Activated CD4-positive, alpha-beta T cell treated with anti-CD3 and anti-CD28 coated beads, Interleukin-2, Interleukin-4, amounts not matched to agents 100 ng/mL and 50 ng/mL, durations not matched to agents 16 hours and 8 hours (primary cell): Measurements from ENCODE around the gene PCP2.
A peak's percentile ranks its signal among the peaks of the same experiment; 100 is the strongest.

Source experiments
- DNase-seq: peaks from one replicate; pipeline ENCODE4 v3.0.0-alpha.2; 2020; ENCODE audit warnings: low spot score

PCP2 gene

DNA sequence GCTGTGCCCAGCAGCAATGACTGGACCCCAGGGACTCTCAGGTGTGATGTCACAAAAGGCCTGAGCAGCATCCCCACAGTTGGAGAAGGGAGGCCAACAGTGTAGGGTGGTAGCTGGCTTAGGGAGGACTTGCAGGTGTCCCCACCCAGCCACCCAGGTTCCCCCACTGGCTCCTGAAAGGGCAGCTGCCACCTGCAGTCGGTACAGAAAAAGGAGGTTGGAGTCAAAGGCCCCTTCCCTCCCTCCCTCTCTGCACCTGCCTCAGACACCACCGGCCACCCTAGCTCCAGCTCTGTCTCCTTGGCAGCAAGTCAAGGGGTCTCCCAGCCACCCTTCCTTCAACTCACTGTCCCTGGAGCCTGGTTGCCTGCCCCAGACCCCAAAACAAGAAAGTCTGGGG lies at the start of gene PCP2:
PCP2 (minus strand) TSS at position 22 of the 400 bp plus-strand sequence. CDS start 262 bp downstream, outside the sequence.
- no peak for DNase-seq

DNA sequence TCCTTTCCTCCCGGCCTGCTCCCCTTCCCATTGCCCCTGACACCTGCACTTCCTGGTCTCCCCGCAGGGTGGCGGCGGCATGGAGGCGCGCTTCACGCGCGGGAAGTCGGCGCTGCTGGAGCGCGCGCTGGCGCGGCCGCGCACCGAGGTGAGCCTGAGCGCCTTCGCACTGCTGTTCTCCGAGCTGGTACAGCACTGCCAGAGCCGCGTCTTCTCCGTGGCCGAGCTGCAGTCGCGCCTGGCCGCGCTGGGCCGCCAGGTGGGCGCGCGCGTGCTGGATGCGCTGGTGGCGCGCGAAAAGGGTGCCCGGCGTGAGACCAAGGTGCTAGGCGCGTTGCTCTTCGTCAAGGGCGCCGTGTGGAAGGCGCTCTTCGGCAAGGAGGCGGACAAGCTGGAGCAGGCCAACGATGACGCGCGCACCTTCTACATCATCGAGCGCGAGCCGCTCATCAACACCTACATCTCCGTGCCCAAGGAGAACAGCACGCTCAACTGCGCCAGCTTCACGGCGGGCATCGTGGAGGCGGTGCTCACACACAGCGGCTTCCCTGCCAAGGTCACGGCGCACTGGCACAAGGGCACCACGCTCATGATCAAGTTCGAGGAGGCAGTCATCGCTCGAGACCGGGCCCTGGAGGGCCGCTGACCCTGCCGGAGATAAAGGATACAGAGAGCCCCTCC lies 48.8 kb upstream of the PCP2 start:
- no peak for DNase-seq

DNA sequence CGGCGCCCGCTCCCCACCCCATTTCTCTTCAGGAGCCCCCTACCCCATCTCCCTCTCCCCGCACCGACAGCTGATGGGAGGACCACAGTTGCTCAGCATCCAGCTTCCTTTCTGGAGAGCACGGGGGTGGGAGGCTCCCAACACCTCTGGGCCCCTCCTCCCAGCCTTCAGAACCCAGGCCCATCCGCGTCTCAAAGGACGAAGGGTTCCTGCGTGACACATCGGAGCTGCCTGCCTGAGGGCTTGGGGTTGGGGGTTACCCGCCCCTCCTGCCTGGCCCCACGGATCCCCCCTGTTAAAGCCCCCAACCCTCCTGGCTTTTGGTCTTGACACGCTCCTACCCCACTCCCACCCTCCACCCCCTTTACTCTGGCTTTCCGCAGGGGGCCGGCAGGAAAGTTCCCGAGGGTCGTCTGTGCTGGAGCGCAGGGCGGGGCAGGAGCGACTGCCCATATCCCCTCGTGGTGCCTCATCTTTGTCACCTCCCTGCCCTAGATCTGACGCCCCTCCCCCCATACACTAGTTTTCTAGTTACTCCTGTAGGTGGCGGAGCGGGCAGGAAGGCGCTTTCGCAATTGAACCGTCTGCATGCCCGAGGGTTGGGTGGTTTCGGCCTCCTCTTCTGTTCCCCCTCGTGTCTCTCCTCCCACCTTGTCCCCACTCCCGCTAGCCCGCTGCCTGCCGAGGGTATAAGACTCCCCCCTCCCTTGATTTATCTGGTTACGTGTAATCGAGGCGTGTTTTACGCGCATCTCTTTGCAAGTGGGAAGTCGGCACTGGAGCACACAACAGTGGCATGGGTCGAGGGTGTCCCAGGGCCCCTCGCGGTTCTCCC lies 48.0 kb upstream of the PCP2 start:
- DNase-seq = peak; percentile 91

DNA sequence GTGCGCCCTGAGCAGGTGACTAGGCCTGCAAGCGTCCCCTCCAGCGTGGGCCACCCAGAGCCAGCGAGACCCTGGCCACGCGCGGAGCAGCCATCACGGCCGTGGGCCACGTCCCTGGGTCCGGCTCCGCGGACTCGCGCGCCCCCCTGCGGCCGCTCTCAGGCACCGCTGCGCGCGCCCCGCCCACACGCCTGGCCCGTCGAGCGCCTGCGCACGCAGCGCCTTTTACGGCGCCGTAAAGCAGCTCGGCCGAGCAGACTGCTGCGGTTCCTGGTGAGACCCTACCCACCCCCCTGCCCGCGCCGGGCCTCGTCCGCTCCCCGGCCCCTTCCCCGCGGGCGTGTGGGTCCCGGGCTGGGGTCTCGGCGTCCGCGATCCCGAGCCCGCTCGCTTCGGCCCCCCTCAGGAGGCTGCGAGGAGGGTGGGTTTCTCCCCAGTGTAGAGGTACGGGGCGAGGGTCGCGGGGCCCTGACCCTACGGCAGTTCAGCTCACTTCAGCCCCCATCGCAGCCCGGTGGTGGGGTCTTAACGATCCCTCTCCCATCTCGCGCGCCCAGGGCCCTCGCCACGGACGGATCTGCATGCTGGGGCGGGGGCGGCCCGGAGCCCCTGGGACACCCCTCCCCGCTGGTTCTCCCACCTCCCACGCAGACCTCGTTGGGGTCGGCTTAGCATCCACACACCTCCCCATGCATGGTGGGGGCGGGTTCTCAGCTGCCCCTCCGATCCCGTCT lies 47.3 kb upstream of the PCP2 start, which contains the start of gene TRAPPC5:
TRAPPC5 (plus strand) TSS at position 228 of the 734 bp plus-strand sequence. CDS start 1,421 bp downstream, outside the sequence.
- peak; percentile 88 for DNase-seq

DNA sequence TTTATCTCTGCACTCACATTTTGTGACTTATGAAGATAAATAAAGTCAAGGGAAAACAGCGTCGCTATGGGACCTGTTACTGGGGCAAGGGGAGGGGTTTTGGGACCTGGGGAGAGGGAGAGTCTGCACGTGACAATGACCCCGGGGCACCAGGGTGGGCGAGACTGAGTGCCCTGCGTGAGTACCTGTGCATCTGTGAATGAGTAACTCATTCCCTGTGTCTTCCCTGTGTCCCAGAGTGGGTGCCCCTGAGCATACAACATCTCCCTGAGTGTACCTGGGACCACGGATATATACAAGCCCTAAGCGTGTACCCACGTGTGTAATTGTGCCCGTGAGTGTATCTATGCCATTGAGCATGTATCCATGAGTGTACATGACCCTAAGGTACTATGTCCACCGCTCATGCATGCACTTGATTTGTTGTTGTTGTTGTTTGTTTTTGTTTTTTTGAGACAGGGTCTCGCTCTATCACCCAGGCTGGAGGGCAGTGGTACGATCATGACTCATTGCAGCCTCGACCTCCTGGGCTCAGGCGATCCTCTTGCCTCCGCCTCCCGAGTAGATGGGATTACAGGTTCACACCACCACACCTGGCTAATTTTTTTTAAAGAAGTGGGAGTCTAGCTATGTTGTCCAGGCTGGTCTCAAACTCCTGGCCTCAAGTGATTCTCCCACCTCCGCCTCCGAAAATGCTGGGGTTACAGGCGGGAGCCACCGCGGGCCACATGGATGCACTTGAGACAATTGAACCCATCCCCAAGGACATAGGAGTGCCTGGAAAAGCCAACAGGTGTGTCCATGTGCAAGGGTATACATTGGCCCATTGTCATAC lies 46.5 kb upstream of the PCP2 start:
- no peak for DNase-seq

DNA sequence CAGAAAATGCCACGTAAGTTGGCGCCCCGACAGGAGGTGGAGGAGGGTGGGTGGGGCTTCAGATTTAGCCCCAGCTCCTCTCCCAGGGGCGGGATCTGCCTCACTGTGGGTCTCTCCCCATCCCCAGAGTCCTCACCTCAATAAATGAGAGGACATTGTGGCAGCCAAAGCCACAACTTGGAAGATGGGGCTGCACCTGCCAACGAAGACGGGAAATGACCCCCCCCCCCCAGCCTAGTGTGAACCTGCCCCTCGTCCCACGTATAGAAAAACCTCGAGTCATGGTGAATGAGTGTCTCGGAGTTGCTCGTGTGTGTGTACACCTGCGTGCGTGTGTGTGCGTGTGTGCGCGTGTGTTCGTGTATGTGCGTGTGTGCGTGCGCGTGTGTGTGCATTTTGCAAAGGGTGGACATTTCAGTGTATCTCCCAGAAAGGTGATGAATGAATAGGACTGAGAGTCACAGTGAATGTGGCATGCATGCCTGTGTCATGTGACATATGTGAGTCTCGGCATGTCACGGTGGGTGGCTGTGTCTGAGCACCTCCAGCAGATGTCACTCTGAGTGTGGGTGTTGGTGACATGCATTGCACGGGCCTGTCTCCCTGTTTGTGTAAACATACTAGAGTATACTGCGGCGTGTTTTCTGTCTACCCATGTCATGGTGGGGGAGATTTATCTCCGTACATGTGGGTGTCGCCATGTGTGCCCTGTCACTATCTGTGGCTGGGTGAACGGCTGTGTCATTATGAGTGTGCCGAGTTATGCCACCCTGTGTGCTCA lies 45.6 kb upstream of the PCP2 start:
- DNase-seq = peak; percentile 70

DNA sequence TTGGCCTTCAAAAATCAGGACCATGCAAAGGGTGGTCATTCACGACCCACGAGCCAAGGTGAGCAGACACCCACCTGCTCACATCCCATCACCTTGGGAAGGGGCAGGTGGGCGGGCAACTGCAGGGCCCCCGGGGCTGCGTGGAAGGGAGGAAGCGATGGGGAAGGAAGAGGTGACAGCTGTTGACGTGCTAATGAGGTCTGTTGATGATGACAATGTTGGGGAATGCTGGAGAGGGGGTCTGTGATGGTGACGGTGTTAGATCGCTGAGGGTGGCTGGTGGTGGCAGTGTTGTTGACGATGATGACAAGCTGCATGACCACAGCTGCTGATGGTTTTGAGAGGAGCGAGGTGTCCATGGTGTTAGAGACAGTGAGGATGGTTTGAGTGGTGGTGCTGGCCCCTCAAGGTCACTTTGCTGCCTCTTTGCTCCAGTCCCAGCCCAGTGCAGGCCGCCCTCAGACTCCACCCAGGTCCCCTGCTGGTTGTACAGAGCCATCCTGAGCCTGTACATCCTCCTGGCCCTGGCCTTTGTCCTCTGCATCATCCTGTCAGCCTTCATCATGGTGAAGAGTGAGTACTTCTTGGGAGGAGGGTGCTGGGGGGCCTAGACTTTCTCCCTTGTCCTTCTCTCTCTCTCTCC lies 44.3 kb upstream of the PCP2 start:
- no peak for DNase-seq

DNA sequence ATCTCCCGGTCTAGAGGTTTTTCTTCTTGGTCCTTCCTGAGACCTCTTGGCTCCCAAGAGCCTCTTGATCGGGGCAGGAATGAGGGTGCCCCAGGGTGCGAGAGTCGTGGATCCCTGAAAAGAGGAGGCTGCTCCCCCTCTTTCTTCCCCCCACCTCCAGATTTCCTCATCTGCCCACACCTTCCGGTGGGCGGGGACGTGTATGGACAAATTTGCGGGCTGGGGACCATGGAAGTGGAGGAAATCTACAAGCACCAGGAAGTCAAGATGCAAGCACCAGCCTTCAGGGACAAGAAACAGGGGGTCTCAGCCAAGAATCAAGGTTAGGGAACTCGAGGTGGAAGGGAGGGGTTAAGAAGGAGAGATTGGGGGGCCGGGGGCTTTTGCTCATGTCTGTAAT lies 43.3 kb upstream of the PCP2 start, which contains the start of gene MCEMP1:
MCEMP1 (plus strand) TSS at position 237 of the 400 bp plus-strand sequence; CDS start at position 268, 31 bp downstream.
- DNase-seq = no peak

DNA sequence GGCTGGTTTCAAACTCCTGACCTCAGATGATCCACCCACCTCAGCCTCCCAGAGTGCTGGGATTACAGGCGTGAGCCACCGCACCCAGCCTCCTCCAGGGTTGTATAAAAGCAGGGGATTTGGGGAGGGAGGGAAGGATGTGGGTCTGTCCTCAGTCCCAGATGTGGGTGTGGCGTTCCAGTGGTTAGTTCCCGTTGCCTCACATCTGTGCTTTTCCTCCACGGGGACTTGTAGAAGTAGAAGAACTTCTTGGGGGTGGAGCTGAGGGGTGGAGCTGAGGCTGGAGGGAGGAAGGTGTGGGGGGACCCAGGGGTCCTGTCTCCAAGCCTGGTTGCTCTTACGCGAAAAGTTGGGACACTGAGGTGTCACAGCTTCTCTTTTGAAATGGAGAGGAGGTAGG lies 42.9 kb upstream of the PCP2 start:
- no peak for DNase-seq

DNA sequence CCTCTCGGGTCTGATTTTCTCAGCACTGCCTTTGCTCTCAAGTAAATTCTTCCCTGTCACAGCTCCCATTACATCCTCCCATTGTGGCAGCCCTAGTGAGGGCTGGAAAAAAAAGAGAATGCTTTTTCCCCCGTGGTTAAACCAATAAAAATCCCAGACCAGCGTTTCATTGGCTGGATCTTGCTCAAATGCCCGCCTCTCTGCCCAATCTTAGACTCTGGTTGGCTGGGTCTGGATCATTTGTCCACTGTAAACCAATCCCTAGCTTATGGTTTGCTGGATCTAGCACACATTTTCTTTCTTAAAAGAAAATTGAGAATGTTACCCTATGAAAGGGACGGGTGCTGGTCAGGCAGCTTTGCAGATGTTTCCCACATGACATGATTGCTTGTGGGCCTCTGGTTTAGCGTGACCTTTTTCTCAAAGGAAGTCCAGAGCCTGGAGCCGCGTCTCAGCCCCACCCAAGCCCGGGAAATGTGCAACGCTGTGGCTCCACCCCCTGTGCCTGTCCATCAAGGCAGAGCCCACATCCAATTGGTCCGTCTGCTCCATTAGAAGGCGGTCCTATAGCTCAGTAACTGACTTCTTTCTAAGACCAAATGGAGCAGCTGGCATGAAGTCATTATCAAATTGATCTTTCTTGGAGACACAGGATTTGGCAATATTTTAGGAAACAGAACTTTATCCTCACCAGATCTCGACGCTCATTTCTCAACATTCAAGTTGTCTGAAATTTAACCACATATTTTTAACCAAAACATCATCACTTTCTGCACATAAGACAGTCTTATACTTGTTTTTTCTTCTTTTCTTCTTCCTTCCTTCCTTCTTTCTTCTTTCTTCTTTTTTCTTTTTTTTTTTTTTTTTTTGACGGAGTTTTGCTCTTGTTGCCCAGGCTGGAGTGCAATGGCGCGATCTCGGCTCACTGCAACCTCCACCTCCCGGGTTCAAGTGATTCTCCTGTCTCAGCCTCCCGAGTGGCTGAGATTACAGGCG lies 40.8 kb upstream of the PCP2 start:
- DNase-seq = peak; percentile 33

DNA sequence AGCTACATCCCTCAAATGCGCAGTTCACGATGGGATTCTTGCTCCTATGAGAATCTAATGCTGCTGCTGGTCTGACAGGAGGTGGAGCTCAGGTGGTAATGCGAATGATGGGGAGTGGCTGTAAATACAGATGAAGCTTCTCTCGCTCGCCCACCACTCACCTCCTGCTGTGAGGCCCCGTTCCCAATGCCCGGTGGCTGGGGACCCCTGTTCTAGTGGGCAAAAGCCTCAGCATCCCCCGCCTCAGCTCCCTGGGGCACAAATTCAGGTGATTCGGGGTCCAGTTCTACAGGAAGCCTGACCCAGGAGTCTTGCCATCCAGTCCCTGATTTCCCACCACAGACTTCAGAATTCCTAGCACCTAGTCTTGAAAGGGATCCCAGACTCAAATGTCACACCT lies 39.0 kb upstream of the PCP2 start:
- DNase-seq = no peak

DNA sequence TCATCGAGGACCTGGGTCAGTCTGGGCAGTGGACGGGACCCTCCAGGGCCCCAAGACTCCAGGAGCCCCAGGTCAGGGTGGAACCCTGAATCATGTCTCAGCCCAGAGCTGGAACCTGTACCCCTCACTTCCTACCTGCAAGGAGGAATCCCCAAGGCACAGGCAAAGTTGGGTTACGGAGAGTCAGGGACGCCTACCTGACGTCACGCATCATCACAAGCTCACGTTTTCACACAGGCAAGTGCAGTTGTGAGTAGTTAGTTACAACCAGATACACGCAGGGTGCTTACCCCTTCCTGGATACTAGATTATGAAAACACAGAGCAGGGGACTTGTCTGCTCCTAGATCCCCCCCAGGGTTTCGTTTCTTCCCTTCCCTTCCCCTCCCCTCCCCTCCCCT lies 37.3 kb upstream of the PCP2 start:
- DNase-seq = no peak

DNA sequence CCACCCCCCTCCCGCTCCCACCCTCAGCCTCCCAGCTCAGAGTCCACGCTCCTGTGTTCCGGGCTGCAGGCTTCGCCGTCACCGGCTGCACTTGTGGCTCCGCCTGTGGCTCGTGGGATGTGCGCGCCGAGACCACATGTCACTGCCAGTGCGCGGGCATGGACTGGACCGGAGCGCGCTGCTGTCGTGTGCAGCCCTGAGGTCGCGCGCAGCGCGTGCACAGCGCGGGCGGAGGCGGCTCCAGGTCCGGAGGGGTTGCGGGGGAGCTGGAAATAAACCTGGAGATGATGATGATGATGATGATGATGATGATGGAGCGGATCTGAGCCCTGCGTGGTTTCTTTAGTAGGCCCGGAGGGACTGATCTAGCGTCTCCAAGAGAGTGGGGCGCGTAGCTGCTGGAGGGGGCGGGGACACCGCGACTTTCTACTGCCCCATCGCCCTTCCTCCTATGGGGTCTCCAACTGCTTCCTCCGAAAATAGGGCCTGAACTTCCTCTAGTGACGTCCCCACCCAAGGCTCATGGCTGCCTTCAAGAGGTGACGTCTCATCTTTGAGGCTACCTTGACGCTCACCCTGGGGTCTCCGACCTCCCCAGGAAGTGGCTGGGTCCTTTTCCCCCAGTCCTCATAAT lies 36.7 kb upstream of the PCP2 start:
- DNase-seq = no peak

DNA sequence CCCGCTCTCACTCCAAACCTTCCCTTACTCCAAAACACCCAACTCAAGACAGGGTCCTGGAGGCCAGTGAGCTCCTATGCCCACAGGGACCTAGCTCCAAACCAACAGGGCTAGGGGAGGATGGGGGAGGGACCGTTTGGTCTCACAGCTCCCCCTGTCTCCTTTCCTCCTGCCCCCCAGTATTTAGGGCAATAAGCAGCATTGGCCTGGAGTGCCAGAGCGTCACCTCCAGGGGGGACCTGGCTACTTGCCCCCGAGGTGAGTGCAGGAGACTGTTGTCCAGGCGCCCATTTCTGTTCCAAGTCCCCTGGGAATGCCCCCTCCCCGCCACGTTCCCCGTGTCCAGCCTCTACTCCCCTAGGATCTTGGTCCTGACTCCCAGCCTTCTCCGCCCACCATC lies 36.1 kb upstream of the PCP2 start:
- no peak for DNase-seq

DNA sequence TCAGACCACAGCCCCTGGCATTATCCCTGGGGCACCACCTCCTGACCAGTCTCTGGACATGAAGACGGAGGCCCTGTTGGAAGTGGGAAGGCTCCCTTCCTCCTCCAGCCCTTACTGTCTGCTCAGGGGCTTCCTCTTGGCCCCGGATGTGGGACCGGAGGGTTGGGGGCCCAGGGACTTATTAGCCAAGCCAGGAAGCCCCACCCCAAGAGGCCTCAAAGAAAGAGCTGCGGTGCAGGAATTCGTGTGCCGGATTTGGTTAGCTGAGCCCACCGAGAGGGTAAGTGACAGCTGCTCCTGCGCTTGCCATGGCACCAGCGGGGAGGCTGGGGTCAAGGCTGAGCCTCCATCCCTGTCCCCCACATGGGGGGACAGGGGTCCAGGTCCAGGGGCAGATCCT lies 35.3 kb upstream of the PCP2 start, which contains the start of gene RETN:
RETN (plus strand) TSS at position 208 of the 400 bp plus-strand sequence. CDS start 278 bp downstream, outside the sequence.
- DNase-seq = no peak

DNA sequence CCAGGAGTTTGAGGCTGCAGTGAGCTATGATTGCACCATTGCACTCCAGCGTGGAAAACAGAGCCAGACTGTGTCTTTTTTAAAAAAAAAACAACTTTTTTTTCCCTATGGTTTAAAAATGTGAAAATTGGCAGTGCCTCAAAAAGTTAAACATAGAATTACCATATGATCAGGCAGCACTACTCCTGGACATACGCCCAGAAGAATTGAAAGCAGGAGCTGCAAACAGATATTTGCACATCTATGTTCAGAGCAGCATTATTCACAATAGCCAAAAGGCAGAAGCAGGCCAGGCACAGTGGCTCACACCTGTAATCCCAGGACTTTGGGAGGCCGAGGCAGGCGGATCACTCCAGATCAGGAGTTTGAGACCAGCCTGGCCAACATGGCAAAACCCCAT lies 31.6 kb upstream of the PCP2 start:
- DNase-seq = no peak

DNA sequence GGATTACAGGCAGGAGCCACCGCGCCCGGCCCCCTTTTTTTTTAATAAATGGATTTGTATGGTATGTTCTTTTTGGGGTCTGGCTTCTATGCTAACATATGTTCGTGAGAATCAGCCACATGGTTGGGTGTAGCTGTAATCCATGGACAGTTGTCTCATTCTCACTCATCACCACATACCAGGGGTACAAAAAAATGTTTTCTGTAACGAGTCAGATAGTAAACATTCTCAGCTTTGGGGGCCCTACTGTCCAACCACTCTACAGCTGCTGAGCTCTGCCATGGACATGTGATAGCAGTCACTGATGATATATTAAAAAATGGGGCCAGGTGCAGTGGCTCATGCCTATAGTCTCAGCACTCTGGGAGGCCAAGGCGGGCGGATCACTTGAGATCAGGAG lies 30.2 kb upstream of the PCP2 start:
- DNase-seq = no peak

DNA sequence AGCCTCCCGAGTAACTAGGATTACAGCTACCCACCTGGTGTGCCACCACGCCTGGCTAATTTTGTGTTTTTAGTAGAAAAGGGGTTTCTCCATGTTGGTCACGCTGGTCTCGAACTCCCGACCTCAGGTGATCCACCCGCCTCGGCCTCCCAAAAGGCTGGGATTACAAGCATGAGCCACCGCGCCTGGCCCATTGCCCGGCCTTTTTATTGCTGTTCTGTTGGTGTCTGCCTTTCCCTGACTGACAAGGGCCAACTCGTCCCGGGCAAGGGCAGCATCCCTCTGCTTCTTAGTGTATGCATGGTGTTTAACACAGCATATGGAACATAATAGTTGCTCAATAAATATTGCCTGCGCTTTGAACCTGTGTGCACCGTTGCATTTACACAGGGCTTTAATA lies 29.1 kb upstream of the PCP2 start:
- DNase-seq = no peak
